B cell (primary cell): ENCODE results near the gene CYTIP. TPM values are rescaled to one million over a fixed set of nuclear protein-coding genes. Genes with fewer than 3 reads are reported as not detected.

Source experiments
- ATAC-seq: fragments of 200-7000 bp; cut with Tn5 transposase; one replicate; pipeline ENCODE4 v1.10.0; 2021; ENCODE audit warnings: low read depth, mild to moderate bottlenecking, moderate number of reproducible peaks, moderate library complexity
- CTCF ChIA-PET: fragments of 350-600 bp; sonication (Branson Sonifier 250); formaldehyde crosslinking; loops from one replicate; lab custom pipeline; 2021; ENCODE audit warnings: antibody characterized with exemption, inconsistent platforms; lab: Charles Lee
- POLR2A ChIA-PET: fragments of 350-600 bp; sonication (Branson Sonifier 250); formaldehyde crosslinking; loops from one replicate; lab custom pipeline; 2021; ENCODE audit warnings: antibody characterized with exemption; lab: Charles Lee
- DNase-seq: peaks from one replicate; pipeline ENCODE4 v3.0.0; 2013
- H2AFZ ChIP-seq: 2 replicates; pipeline ENCODE4 v1.6.1; 2012; ENCODE audit warnings: mild to moderate bottlenecking, low read depth, low read length; ENCODE audit not compliant: insufficient read depth, poor library complexity, severe bottlenecking
- H3K27ac ChIP-seq, 2 donors: 1 replicate in 1 of 2; 2 replicates in 1 of 2; pipeline ENCODE4 v1.5.1; 2012 to 2013; ENCODE audit warnings: low read length in 2 of 2, mild to moderate bottlenecking in 2 of 2, moderate library complexity in 1 of 2
- H3K27me3 ChIP-seq, 4 experiments: fragments of 200-600 bp in 1 of 4; sonication (generic) in 1 of 4; replicated peaks in 1 of 4; 1 replicate in 2 of 4; 2 replicates in 2 of 4; pipeline versions ENCODE4 v1.6.1 to v1.7.0; 2013 to 2016; ENCODE audit warnings: low read length in 3 of 4, mild to moderate bottlenecking in 2 of 4, mixed read lengths in 1 of 4, moderate library complexity in 1 of 4; ENCODE audit not compliant: insufficient read depth in 4 of 4, control insufficient read depth in 3 of 4; ENCODE audit errors: control extremely low read depth in 1 of 4
- H3K36me3 ChIP-seq, 2 experiments: replicated peaks in 1 of 2; 1 replicate in 1 of 2; 2 replicates in 1 of 2; pipeline versions ENCODE4 v1.6.1 to v1.7.1; 2013; ENCODE audit warnings: low read length in 1 of 2; ENCODE audit not compliant: insufficient read depth in 2 of 2, control insufficient read depth in 1 of 2; ENCODE audit errors: control extremely low read depth in 1 of 2, extremely low read depth in 1 of 2
- H3K4me1 ChIP-seq, 2 donors: fragments of 200-600 bp in 1 of 2; sonication (generic) in 1 of 2; 1 replicate in 1 of 2; 2 replicates in 1 of 2; pipeline versions ENCODE4 v1.5.1 to v1.6.1; 2013 to 2017; ENCODE audit warnings: low read length in 2 of 2; ENCODE audit not compliant: control insufficient read depth in 2 of 2, insufficient read depth in 2 of 2
- H3K4me2 ChIP-seq: replicated peaks from 2 replicates; pipeline ENCODE3; 2012; ENCODE audit warnings: mild to moderate bottlenecking, low read depth, low read length; ENCODE audit not compliant: poor library complexity, severe bottlenecking
- H3K4me3 ChIP-seq, 5 experiments: fragments of 200-600 bp in 1 of 5; sonication (generic) in 1 of 5; 1 replicate in 3 of 5; 2 replicates in 2 of 5; pipeline versions ENCODE4 v1.5.1 to v1.7.0; 2011 to 2016; ENCODE audit warnings: low read length in 4 of 5, mild to moderate bottlenecking in 4 of 5, low read depth in 2 of 5, control low read depth in 1 of 5, moderate library complexity in 1 of 5; ENCODE audit not compliant: insufficient read depth in 1 of 5; ENCODE audit errors: control extremely low read depth in 1 of 5, extremely low read depth in 1 of 5
- H3K79me2 ChIP-seq: fragments of 200-600 bp; sonication (generic); one replicate; pipeline ENCODE4 v1.6.0; 2016; ENCODE audit warnings: low read length; ENCODE audit not compliant: control insufficient read depth, insufficient read depth
- H3K9ac ChIP-seq: fragments of 200-600 bp; sonication (generic); 2 replicates; pipeline ENCODE4 v1.6.1; 2017; ENCODE audit warnings: mild to moderate bottlenecking, low read length, moderate library complexity
- H3K9me3 ChIP-seq, 3 donors: one replicate each; pipeline versions ENCODE4 v1.6.1 to v1.7.1; 2013; ENCODE audit warnings: low read length in 2 of 3; ENCODE audit not compliant: control insufficient read depth in 2 of 3, insufficient read depth in 1 of 3; ENCODE audit errors: control extremely low read depth in 1 of 3
- H4K20me1 ChIP-seq: 2 replicates; pipeline ENCODE4 v1.6.0; 2012; ENCODE audit warnings: mild to moderate bottlenecking, low read length; ENCODE audit not compliant: insufficient read depth, control insufficient read depth, poor library complexity, severe bottlenecking
- H3K27ac Mint-ChIP-seq: one replicate; pipeline ENCODE4 v1.8.0; 2021; ENCODE audit warnings: mixed read lengths
- H3K27me3 Mint-ChIP-seq: one replicate; pipeline ENCODE4 v1.8.0; 2021; ENCODE audit warnings: mixed read lengths
- H3K4me1 Mint-ChIP-seq: one replicate; pipeline ENCODE4 v1.8.0; 2021; ENCODE audit warnings: mixed read lengths
- H3K4me3 Mint-ChIP-seq: one replicate; pipeline ENCODE4 v1.8.0; 2021; ENCODE audit warnings: mixed read lengths
- H3K9me3 Mint-ChIP-seq: one replicate; pipeline ENCODE4 v1.8.0; 2022; ENCODE audit warnings: mixed read lengths; ENCODE audit not compliant: insufficient read depth
- EZH2 ChIP-seq: IDR thresholded peaks from 2 replicates; pipeline ENCODE4 v1.6.1; 2012; ENCODE audit warnings: borderline replicate concordance, low read depth, mild to moderate bottlenecking, moderate library complexity, low read length; ENCODE audit not compliant: insufficient read depth, poor library complexity, severe bottlenecking
- WGBS: methylation state at CpG from one replicate; pipeline ENCODE4 v1.1.5; 2013; ENCODE audit warnings: missing lambda C conversion rate; ENCODE audit not compliant: insufficient coverage; 5-methylcytosine and 5-hydroxymethylcytosine counted together
- intact Hi-C: fragments of 100-400 bp; cut with micrococcal nuclease; formaldehyde crosslinking; loops from one replicate; pipeline ENCODE4 v1.10.0; 2022
- polyA plus RNA-seq: library from polyadenylated mRNA; depleted of rRNA; stranded (reverse); fragments of >200 nt; gene quantifications from 2 replicates; pipeline ENCODE4 v1.2.3, GENCODE V29; 2012
- total RNA-seq, 2 donors: library from RNA; stranded (reverse); fragments of 120-200 nt in 1 of 2; gene quantifications; 1 replicate in 1 of 2; 2 replicates in 1 of 2; pipeline versions ENCODE4 v1.2.3 to v1.2.4, GENCODE V29; 2013 to 2022
- TF ChIP-seq, protein P1 (sequence below): fragments of 200-600 bp; IDR thresholded peaks from one replicate; pipeline ENCODE4 v1.8.0; 2022; ENCODE audit warnings: antibody characterized with exemption, mild to moderate bottlenecking

Gene CYTIP
- total and polyA plus RNA-seq, 2 donors (not counting 1 experiment from before 2014, with no cell fraction given) = 73.0 to 327 TPM

DNA sequence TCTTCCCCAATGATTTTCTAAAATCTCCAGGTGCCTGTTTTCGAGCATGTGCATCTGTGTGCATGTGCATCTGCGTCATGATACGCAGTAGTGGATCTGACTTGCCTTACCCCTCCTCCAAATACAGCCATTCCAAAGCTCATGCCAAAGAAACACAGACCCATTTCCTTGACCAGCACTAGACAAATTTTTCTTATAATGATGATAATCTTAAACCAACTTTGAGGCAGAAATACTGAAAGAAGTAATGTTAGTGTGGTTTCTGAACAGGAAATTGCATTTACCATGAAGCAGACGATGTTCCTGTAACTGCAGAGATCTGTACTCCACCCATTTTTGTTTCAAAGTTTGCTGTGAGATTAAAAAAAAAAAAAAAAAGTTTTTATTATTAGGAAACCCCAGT, 25.6 kb downstream of the CYTIP start:
- H3K4me3 Mint-ChIP-seq = peak overlapping the region; percentile 69
- CTCF ChIA-PET = interaction anchor here (0.8 to 5.2 kb wide), 10 partner anchors 9 to 92 kb away, joined by 3 to 56 read pairs (median 6); partner anchors contain the start of genes CYTIP and ERMN
- peak; percentile 75 for DNase-seq
- Histone ChIP-seq H3K4me2 (peak overlapping the region; percentile 55), H2AFZ (no peak overlapping the region), H3K9ac (peak overlapping the region; percentile 28), H3K4me1 (peaks cover 68 to 71% of the 10 kb centered on the region in 2 donors), H3K27ac (peak overlapping the region; percentile 74 to 88), H3K36me3 (peaks cover 9 to 85% of the 10 kb centered on the region in 2 experiments), H3K9me3 (peaks cover 0 to 6% (median 0%) of the 10 kb centered on the region in 3 donors), H3K79me2 (peaks cover 48% of the 10 kb centered on the region), H3K4me3 (peak overlapping the region in 1 of 5 experiments; percentile 30), H4K20me1 (no peaks in the 10 kb centered on the region), H3K27me3 (no peaks in the 10 kb centered on the region)
- POLR2A ChIA-PET = interaction anchor here (0.6 to 1.6 kb wide), 3 partner anchors 19 to 71 kb away, joined by 3 to 11 read pairs (median 5); no protein-coding TSS in a partner anchor
- peak overlapping the region; percentile 87 for H3K27ac Mint-ChIP-seq
- 60% methylated on average over 1 of the region's 4 CpGs for WGBS
- no peaks in the 10 kb centered on the region for H3K27me3 Mint-ChIP-seq
- H3K4me1 Mint-ChIP-seq = peaks cover 81% of the 10 kb centered on the region
- ATAC-seq = peak; percentile 5
- no peaks in the 10 kb centered on the region for H3K9me3 Mint-ChIP-seq
- intact Hi-C loops = no loop called here
- TF ChIP-seq, protein P1, sequence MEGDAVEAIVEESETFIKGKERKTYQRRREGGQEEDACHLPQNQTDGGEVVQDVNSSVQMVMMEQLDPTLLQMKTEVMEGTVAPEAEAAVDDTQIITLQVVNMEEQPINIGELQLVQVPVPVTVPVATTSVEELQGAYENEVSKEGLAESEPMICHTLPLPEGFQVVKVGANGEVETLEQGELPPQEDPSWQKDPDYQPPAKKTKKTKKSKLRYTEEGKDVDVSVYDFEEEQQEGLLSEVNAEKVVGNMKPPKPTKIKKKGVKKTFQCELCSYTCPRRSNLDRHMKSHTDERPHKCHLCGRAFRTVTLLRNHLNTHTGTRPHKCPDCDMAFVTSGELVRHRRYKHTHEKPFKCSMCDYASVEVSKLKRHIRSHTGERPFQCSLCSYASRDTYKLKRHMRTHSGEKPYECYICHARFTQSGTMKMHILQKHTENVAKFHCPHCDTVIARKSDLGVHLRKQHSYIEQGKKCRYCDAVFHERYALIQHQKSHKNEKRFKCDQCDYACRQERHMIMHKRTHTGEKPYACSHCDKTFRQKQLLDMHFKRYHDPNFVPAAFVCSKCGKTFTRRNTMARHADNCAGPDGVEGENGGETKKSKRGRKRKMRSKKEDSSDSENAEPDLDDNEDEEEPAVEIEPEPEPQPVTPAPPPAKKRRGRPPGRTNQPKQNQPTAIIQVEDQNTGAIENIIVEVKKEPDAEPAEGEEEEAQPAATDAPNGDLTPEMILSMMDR = no peak

DNA sequence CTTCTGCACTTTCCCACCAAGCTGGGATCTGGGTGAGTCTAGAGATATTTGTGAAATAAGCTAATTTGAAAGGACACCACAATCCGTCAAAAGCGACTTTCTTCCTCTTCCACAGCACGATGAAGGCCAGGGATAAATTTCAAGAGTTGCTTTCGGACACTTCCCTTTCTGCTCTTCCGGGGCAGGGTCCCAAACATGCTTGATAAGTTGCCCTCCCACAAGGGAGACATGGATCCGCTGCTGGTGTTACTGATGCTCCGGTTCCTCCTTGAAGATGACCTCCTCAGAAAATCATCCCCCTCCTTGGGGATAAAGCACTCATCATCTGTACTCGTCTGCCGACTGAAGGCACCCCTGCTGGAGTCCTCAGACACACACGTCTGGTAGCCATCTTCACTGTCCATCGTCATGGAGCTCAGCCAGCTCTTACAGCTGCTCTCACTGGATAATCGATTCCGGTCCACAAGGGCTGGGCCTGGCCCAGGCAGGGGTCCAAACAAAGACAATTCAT, 28.2 kb downstream of the CYTIP start:
- Histone ChIP-seq H3K27me3 (no peaks in the 10 kb centered on the region), H3K36me3 (peaks cover 9 to 72% of the 10 kb centered on the region in 2 experiments), H3K9me3 (peaks cover 0 to 6% (median 0%) of the 10 kb centered on the region in 3 donors), H3K27ac (peak overlapping the region in 1 of 2 donors; percentile 36), H3K79me2 (peaks cover 26% of the 10 kb centered on the region), H3K9ac (no peak overlapping the region), H3K4me1 (peaks cover 73 to 80% of the 10 kb centered on the region in 2 donors), H2AFZ (no peak overlapping the region), H3K4me2 (no peak overlapping the region), H4K20me1 (no peaks in the 10 kb centered on the region), H3K4me3 (no peak overlapping the region)
- Mint-ChIP-seq H3K27ac (peak overlapping the region; percentile 87), H3K27me3 (no peaks in the 10 kb centered on the region), H3K9me3 (no peaks in the 10 kb centered on the region), H3K4me1 (peaks cover 84% of the 10 kb centered on the region), H3K4me3 (peak overlapping the region; percentile 26)
- intact Hi-C loops = loop anchor here (2.0 kb wide), 1 partner anchor 25 kb away; no protein-coding TSS in a partner anchor
- ChIA-PET CTCF (interaction anchor here (1.5 to 1.8 kb wide), 3 partner anchors 9 to 86 kb away, joined by 3 to 6 read pairs (median 5); no protein-coding TSS in a partner anchor), POLR2A (no interaction called here)
- no peak for TF ChIP-seq EZH2
- 97% methylated on average over 13 of the region's 13 CpGs for WGBS
- ATAC-seq = no peak
- DNase-seq = no peak
